Neural cell (in vitro differentiated cells): ENCODE results near the gene INSM1. TPM values are rescaled to one million over a fixed set of nuclear protein-coding genes. Genes with fewer than 3 reads are reported as not detected.

Experiments
- H2AFZ ChIP-seq: fragments of 200-600, 300-800 bp; sonication (generic), shearing (Covaris generic); 2 replicates; pipeline ENCODE4 v1.6.0; 2014; ENCODE audit warnings: low read depth, mild to moderate bottlenecking, antibody characterized with exemption, low read length, moderate library complexity
- H3F3A ChIP-seq: fragments of 200-600 bp; shearing (Covaris generic); 2 replicates; pipeline ENCODE4 v1.6.1; 2016; ENCODE audit warnings: mild to moderate bottlenecking, moderate library complexity, mixed read lengths, antibody characterized with exemption, low read length; ENCODE audit not compliant: insufficient read depth, poor library complexity, severe bottlenecking
- H3K27ac ChIP-seq: fragments of 200-600, 300-800 bp; sonication (generic), shearing (Covaris generic); 2 replicates; pipeline ENCODE4 v1.5.1; 2014; ENCODE audit warnings: mild to moderate bottlenecking, low read length, moderate library complexity
- H3K27me3 ChIP-seq: fragments of 300-800, 200-600 bp; sonication (generic), shearing (Covaris generic); 2 replicates; pipeline ENCODE4 v1.6.0; 2014; ENCODE audit warnings: mild to moderate bottlenecking, low read depth, low read length, moderate library complexity; ENCODE audit not compliant: insufficient read depth
- H3K36me3 ChIP-seq: fragments of 300-800, 200-600 bp; sonication (generic), shearing (Covaris generic); 2 replicates; pipeline ENCODE4 v1.5.1; 2014; ENCODE audit warnings: mild to moderate bottlenecking, antibody characterized with exemption, low read length, moderate library complexity; ENCODE audit not compliant: insufficient read depth
- H3K4me2 ChIP-seq: fragments of 300-800, 200-600 bp; sonication (generic), shearing (Covaris generic); 2 replicates; pipeline ENCODE4 v1.6.0; 2014; ENCODE audit warnings: mild to moderate bottlenecking, low read length
- H3K4me3 ChIP-seq: fragments of 300-800, 200-600 bp; sonication (generic), shearing (Covaris generic); 2 replicates; pipeline ENCODE4 v1.5.1; 2014; ENCODE audit warnings: mild to moderate bottlenecking, low read length, moderate library complexity
- H3K79me2 ChIP-seq: fragments of 200-600 bp; shearing (Covaris generic); replicated peaks from 2 replicates; pipeline ENCODE4 v1.6.0; 2014; ENCODE audit warnings: mild to moderate bottlenecking, low read length, moderate library complexity; ENCODE audit not compliant: insufficient read depth
- H3K9ac ChIP-seq: fragments of 300-800, 200-600 bp; sonication (generic), shearing (Covaris generic); 2 replicates; pipeline ENCODE4 v1.6.1; 2016; ENCODE audit warnings: mild to moderate bottlenecking, low read length, mixed read lengths
- H3K9me2 ChIP-seq: fragments of 200-600 bp; shearing (Covaris generic); 2 replicates; pipeline ENCODE4 v1.6.1; 2016; ENCODE audit warnings: mild to moderate bottlenecking, low read length, mixed read lengths; ENCODE audit not compliant: insufficient read depth
- H3K9me3 ChIP-seq: fragments of 200-600, 300-800 bp; sonication (generic), shearing (Covaris generic); 2 replicates; pipeline ENCODE4 v1.6.1; 2016; ENCODE audit warnings: mild to moderate bottlenecking, mixed run types, low read length, moderate library complexity, mixed read lengths
- H4K20me1 ChIP-seq: fragments of 200-600 bp; shearing (Covaris generic); 2 replicates; pipeline ENCODE4 v1.6.1; 2016; ENCODE audit warnings: mild to moderate bottlenecking, mixed run types; ENCODE audit not compliant: insufficient read depth
- EP300 ChIP-seq: fragments of 450-650 bp; conservative IDR thresholded peaks from 2 replicates; pipeline ENCODE4 v1.6.1; 2014; ENCODE audit warnings: antibody characterized with exemption, mild to moderate bottlenecking, moderate library complexity; ENCODE audit not compliant: poor library complexity, severe bottlenecking
- EZH2 ChIP-seq: fragments of 200-600, 300-800 bp; shearing (Covaris generic), sonication (generic); IDR thresholded peaks from 2 replicates; pipeline ENCODE4 v1.6.1; 2014; ENCODE audit warnings: antibody characterized with exemption, low read length, borderline replicate concordance, mild to moderate bottlenecking; ENCODE audit not compliant: insufficient read depth, poor library complexity, severe bottlenecking
- MXI1 ChIP-seq: fragments of 450-650 bp; conservative IDR thresholded peaks from 2 replicates; pipeline ENCODE4 v1.6.1; 2014; ENCODE audit warnings: antibody characterized with exemption, mild to moderate bottlenecking; ENCODE audit not compliant: poor library complexity, severe bottlenecking
- POLR2AphosphoS5 ChIP-seq: IDR thresholded peaks from 2 replicates; pipeline ENCODE4 v1.6.1; 2012
- RAD21 ChIP-seq: fragments of 450-650 bp; conservative IDR thresholded peaks from 2 replicates; pipeline ENCODE4 v1.6.1; 2014; ENCODE audit warnings: antibody characterized with exemption, mild to moderate bottlenecking, moderate library complexity
- SMC3 ChIP-seq: fragments of 450-650 bp; conservative IDR thresholded peaks from 2 replicates; pipeline ENCODE4 v1.6.1; 2014; ENCODE audit warnings: antibody characterized with exemption, mild to moderate bottlenecking, moderate library complexity; ENCODE audit not compliant: poor library complexity
- TAF1 ChIP-seq: IDR thresholded peaks from 2 replicates; pipeline ENCODE4 v1.6.1; 2012; ENCODE audit warnings: low read depth
- polyA plus RNA-seq: library from polyadenylated mRNA; depleted of rRNA; stranded (reverse); fragments of >200 nt; gene quantifications from 2 replicates; pipeline ENCODE4 v1.2.3, GENCODE V29; 2014
- TF ChIP-seq, protein P1 (sequence below): IDR thresholded peaks from 2 replicates; pipeline ENCODE4 v1.6.1; 2012; ENCODE audit warnings: borderline replicate concordance
- TF ChIP-seq, protein P2 (sequence below): fragments of 450-650 bp; IDR thresholded peaks from 2 replicates; pipeline ENCODE4 v1.5.1; 2014; ENCODE audit warnings: antibody characterized with exemption, mild to moderate bottlenecking, moderate library complexity; ENCODE audit not compliant: poor library complexity, severe bottlenecking

The INSM1 gene
- polyA plus RNA-seq, 1 donor from 2014 or later = 8.6 TPM

DNA sequence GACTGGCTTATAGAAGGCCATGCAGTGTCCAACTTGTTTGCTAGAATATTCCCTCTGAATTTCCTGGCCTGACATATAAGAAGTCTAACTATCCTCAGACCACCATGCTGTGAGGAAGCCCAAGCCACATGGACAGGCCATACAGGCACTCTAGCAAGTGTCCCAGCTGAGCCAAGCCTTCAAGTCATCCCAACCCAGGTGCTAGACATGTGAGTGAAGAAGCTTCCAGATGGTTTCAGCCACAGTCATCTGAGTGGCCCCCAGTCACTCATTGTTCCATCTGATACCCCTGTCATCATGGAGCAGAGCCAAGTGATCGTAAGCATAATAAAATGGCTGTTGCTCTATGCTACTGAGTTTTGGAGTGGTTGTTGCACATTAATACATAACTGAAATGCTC, 46.0 kb upstream of the INSM1 start:
- H3K27me3 ChIP-seq = no peaks in the 10 kb centered on the region
- TF ChIP-seq MXI1 (no peak), TAF1 (no peak), EP300 (no peak), EZH2 (no peak), RAD21 (no peak), POLR2AphosphoS5 (no peak), SMC3 (no peak)
- TF ChIP-seq, protein P1, sequence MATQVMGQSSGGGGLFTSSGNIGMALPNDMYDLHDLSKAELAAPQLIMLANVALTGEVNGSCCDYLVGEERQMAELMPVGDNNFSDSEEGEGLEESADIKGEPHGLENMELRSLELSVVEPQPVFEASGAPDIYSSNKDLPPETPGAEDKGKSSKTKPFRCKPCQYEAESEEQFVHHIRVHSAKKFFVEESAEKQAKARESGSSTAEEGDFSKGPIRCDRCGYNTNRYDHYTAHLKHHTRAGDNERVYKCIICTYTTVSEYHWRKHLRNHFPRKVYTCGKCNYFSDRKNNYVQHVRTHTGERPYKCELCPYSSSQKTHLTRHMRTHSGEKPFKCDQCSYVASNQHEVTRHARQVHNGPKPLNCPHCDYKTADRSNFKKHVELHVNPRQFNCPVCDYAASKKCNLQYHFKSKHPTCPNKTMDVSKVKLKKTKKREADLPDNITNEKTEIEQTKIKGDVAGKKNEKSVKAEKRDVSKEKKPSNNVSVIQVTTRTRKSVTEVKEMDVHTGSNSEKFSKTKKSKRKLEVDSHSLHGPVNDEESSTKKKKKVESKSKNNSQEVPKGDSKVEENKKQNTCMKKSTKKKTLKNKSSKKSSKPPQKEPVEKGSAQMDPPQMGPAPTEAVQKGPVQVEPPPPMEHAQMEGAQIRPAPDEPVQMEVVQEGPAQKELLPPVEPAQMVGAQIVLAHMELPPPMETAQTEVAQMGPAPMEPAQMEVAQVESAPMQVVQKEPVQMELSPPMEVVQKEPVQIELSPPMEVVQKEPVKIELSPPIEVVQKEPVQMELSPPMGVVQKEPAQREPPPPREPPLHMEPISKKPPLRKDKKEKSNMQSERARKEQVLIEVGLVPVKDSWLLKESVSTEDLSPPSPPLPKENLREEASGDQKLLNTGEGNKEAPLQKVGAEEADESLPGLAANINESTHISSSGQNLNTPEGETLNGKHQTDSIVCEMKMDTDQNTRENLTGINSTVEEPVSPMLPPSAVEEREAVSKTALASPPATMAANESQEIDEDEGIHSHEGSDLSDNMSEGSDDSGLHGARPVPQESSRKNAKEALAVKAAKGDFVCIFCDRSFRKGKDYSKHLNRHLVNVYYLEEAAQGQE = no peak
- TF ChIP-seq, protein P2, sequence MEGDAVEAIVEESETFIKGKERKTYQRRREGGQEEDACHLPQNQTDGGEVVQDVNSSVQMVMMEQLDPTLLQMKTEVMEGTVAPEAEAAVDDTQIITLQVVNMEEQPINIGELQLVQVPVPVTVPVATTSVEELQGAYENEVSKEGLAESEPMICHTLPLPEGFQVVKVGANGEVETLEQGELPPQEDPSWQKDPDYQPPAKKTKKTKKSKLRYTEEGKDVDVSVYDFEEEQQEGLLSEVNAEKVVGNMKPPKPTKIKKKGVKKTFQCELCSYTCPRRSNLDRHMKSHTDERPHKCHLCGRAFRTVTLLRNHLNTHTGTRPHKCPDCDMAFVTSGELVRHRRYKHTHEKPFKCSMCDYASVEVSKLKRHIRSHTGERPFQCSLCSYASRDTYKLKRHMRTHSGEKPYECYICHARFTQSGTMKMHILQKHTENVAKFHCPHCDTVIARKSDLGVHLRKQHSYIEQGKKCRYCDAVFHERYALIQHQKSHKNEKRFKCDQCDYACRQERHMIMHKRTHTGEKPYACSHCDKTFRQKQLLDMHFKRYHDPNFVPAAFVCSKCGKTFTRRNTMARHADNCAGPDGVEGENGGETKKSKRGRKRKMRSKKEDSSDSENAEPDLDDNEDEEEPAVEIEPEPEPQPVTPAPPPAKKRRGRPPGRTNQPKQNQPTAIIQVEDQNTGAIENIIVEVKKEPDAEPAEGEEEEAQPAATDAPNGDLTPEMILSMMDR = no peak
- H3K9me2 ChIP-seq = no peaks in the 10 kb centered on the region
- no peaks in the 10 kb centered on the region for H3F3A ChIP-seq
- no peaks in the 10 kb centered on the region for H3K36me3 ChIP-seq
- H3K9me3 ChIP-seq = no peaks in the 10 kb centered on the region
- no peak overlapping the region for H3K27ac ChIP-seq
- H4K20me1 ChIP-seq = no peaks in the 10 kb centered on the region
- H2AFZ ChIP-seq = no peak overlapping the region
- H3K9ac ChIP-seq = no peak overlapping the region
- H3K79me2 ChIP-seq = no peaks in the 10 kb centered on the region
- no peak overlapping the region for H3K4me3 ChIP-seq
- H3K4me2 ChIP-seq = no peak overlapping the region

GRCh38 chr20:20322912-20323311, 45.0 kb upstream of the INSM1 start:
- H3K36me3 ChIP-seq = no peaks in the 10 kb centered on the region
- H3F3A ChIP-seq = no peaks in the 10 kb centered on the region
- no peaks in the 10 kb centered on the region for H3K9me2 ChIP-seq
- no peaks in the 10 kb centered on the region for H4K20me1 ChIP-seq
- no peaks in the 10 kb centered on the region for H3K27me3 ChIP-seq
- no peak overlapping the region for H2AFZ ChIP-seq
- no peak overlapping the region for H3K27ac ChIP-seq
- TF ChIP-seq RAD21 (no peak), TAF1 (no peak), SMC3 (no peak), MXI1 (no peak), EP300 (no peak), POLR2AphosphoS5 (no peak), EZH2 (no peak)
- TF ChIP-seq, protein P2 = no peak
- TF ChIP-seq, protein P1 = no peak
- H3K4me3 ChIP-seq = no peak overlapping the region
- H3K4me2 ChIP-seq = no peak overlapping the region
- H3K79me2 ChIP-seq = no peaks in the 10 kb centered on the region
- no peaks in the 10 kb centered on the region for H3K9me3 ChIP-seq
- no peak overlapping the region for H3K9ac ChIP-seq
